Stimulated activated CD8-positive, alpha-beta memory T cell treated with anti-CD3 and anti-CD28 coated beads, Interleukin-4, amount 100 ng/mL, for 4 hours (primary cell): Measurements from ENCODE around the gene MYH3.
A peak's percentile ranks its signal among the peaks of the same experiment; 100 is the strongest.
"Not testable (repeated sequence)": the region's sequence is repeated elsewhere in the genome, so short reads cannot be mapped to it uniquely, and the experiment has no call there.

Source experiments
- DNase-seq, 2 donors: peaks; one replicate each; pipeline ENCODE4 v3.0.0-alpha.2; 2020; ENCODE audit warnings: low read depth in 2 of 2, low spot score in 1 of 2

MYH3 gene

DNA sequence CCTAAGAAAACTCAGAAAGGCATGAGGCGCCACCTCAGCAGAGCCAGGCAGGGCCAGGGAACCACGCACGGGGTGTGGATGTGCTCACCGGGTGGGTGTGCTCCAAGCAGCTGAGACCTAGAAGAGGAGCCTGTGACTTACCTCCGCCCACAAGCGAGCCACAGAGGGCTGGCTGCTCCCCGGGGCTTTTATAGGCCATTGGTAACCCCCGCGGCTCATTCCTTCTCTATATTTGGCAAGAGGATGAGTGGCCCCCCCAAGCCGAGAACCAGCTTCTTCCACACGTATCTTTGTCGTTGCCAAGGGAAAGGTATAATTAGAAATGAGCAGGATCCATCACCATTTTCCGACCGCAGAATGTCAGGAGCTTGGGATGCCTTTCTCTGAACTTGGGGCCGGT lies at the start of gene MYH3:
Gene MYH3 (minus strand): TSS at position 162 of the 400 bp plus-strand sequence. CDS start 2,245 bp downstream, outside the sequence.
- no peak for DNase-seq

DNA sequence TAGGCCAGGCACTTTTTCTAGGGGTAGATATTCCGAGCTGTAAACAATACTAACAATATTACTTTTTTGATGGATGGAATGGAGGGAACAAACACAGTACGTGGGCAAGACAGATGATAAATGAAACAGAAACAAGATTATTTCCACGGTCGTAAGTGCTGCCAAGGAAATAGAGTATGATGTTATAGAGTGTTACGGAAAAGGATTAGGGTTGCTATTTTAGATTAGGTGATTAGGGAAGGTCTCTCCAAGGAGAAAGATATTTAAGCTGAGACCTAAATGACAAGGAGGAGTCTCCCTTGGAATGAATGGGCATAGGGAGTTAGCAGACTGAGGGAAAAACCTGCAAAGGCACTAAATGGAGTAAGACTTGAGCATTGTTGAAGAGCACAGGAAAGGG lies 48.6 kb upstream of the MYH3 start:
- no peak for DNase-seq

DNA sequence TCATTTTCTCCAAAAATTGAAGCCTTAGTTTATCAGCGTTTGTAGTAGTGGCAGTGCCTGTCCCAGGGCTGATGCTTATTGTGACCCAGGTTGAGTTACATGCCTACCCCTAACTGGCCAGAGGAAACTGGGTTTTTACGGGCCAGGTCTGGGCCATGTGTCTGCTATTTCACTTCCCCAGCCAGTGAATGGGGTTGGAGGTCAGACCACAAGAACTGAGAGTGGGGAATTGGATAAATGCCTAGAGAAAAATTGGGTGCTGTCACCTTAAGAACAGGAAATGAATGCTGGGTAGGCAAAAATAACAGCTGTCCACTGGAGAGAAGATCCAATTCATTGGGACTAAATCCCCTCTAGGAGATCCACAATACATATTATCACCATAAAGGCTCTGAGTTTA lies 45.5 kb upstream of the MYH3 start:
- DNase-seq: no peak

DNA sequence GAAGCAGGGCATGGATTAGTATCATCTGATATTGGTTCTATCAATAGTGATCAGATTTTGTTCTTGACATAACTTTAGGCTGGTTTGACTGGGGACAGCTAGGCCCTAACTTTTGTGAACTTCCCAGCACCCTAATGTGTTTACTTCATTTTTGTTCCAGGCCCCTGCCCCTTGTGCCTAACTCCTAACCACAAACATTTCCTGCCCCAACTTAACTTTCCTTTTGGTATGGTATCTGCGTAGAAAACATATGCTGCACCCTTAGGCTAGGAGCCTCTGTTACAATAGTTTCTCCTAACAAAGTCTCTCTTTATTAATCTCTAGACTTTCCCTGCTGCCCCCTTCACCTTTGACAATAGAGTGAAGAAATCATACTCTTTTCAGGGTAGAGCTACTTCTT lies 42.7 kb upstream of the MYH3 start:
- no peak for DNase-seq

DNA sequence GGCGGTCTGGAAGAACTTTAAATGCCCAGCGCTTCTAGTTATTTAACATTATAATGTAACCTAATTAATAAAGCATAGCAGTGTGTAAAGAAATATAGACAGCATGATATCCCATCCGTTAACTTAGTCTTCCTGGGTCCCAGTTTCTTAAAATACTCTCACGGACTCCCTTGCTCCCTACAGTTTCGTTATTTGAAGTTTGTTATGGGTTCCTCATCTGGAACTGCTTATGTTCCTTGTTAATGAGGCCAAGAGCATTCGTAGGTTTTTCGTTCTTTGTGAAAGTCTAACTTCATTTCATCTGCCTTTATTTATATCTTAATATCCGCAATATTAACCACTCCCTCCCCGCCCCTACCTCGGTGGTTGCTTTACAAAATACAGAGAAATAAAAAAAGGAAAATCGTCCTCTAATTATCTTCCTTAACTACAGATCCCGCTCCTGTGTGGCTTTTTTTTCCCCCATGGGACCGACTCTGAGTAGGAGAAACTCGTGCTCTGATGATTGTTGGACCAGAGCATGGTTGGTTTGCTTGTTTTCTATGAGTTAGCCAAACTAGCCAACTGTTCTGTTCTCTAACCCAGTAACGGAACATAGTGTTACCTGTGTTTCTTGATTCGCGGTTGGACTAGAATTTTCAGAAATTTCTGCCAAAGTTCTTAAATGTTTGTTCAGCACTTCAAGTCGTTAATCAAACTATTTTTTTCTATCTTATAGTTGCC lies 41.1 kb upstream of the MYH3 start:
- no peak for DNase-seq

DNA sequence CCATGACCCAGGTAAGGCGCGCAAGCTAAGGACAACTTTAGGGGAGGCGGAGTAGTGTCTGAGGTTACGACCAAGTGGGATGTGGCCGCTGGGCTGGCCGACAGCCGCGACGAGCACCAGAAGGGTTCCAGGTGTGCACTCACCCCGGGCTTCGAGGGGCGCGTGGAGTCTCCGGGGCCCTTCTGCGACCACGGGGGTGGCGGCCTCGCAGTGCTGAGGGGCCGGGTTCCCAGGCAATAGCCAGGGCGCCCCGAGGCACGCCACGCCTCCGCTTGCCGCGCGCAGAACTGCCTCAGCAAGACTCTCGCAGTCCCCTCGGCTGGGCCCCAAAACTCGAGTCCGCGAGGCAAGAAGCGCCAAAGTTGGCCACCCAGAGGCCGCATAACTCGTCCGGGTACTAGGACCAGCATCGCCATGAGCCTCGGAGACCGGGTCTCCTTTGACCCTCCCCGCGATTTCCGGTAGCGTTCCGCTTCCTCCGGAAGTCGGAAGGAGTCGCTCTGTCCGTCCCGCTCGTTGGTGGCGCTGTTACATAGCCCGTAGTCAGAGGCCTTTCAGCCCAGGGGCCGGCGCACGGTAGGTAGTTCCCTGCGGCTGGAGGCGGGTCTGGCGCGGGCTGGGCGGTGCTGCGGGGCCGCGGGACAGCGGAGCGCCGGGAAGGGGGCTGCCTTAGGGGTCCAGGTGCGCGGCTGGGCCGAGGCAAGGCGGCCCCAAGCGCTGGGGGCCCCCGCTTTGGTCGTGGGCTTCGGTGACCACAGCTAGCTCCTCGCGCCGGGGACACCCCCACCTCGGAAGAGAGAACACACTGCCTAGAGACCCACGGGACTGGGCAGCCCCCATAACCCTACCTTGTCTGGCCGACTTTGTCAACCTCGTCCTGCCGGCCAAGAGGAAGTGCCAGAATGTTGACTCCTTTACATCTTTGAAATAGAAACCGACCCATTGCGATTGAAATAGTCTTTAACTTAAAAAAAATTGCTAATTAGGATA lies 40.3 kb upstream of the MYH3 start, which contains the start of the genes ADPRM and SCO1:
Gene ADPRM (plus strand): TSS at position 503 of the 990 bp plus-strand sequence. CDS start 7,333 bp downstream, outside the sequence.
Gene SCO1 (minus strand): TSS at position 442 of the 990 bp plus-strand sequence. CDS start 26 bp downstream, at position 416.
- DNase-seq: peak; percentile 73 to 82

DNA sequence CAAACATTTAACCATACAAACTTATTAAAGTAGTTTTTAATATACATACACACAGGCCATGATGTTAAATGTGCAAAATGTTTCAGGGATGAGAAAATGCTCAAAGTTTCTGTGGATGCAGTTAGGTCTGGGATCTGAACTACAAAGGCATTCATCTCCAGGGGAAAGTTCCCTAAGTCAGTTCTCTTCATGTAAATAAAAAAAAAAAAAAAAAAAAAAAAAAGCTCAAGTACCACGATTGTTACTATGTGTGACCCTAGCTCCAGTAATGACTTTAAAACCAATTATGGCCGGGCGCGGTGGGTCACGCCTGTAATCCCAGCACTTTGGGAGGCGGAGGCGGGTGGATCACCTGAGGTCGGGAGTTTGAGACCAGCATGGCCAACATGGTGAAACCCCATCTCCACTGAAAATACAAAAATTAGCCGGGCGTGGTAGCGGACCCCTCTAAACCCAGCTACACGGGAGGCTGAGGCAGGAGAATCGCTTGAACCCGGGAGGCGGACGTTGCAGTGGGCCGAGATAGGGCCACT lies 38.8 kb upstream of the MYH3 start:
- DNase-seq: not testable (repeated sequence)

DNA sequence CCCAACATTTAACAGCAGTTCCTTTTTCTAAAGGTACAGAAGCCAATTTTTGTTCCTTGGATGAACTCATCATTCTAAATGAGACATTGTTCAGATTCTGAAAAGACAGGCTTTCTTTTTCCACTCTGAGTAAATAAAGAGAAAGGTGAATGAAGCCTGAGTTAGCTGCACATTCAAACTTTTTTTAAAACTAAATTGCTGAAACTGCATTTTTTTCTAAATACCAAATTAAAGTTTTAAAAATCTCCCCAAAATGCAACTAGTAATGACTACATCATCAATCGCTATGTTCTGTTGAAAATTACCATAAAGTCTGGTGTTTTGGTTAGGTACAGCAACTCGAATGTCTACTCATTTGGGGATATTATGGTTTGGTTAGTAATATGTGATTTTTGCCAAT lies 30.4 kb upstream of the MYH3 start:
- DNase-seq: no peak

DNA sequence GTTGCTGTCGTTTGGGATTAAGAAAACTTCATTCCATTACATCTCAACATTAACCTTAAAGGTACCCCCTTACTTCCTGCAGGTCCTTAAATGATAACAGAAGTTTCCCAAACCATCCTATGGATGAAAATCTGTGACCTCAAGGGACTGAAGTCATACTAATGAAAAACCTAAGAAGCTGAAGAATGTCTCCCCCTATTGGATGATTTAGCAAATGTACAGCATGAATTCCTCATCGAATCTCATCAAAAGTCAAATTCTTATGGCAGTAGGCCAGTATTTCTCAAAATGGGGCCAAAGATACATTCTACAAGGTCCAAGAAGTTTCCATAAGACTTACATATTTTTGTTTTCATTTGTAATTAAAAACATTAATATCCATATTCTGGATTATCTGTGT lies 26.7 kb upstream of the MYH3 start:
- DNase-seq: no peak

DNA sequence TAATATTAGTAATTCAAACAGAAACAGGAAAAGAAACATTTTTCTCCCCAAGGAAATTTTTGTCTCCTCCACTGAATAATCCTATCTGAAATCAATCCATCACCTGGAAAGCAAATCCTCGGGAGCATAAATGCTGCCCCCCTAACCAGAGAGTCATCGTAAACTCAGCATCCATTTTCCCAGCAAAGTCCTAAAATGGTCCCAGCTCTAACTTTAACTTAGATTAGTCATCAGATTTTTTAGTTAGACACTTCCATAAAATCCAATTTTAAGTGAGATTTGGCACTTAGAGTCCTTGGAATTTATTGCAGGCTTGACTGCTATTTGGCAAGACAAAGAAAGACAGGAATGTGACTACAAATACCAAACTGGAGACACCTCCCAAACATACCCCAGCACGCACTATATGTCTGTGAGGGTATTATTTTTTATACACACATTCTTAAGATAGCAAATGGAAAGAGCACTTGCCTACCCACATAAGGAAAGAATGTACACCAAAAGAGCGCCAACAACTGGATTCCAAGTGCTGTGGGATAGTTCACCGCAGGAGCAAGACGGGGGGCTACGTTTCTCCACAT lies 24.8 kb upstream of the MYH3 start:
- DNase-seq: no peak

DNA sequence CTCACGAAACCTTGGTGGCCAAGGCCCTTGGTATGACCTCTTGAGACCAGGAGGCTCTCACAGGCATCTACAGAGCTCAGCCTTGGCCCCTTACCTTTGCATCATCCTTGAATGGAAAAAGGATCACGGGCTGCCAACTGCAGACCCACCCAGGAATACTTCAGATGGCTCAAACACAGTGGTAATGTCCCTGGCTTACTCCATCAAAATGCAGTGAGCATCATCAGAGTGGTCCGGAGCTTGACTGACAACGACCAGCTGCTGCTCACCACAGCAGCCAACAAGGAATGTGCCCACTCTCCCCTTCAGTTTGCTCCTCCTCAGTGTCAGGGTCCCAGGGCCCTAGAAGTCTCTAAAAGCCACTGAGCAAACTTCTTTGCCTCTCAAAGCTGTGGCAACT lies 17.6 kb upstream of the MYH3 start:
- no peak for DNase-seq

DNA sequence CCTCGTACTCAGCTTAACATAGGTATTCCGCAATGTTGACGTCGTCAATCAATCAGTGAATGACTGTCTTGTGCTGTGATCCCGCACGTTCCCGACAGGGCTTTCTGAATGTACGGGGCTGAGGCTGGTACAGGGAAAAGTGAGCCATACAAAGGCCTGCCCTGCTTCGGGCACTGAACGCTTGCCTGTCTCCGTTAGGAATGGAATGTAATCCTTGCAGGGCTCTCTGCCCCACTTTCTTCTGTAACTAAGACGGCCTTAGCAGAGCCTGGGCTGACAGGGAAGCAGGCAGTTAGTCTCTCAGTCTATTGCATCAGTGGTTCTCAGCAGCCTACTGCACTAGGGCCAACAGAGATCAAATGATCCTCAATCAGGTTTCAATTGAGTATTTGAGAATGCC lies 16.2 kb upstream of the MYH3 start:
- DNase-seq: no peak

DNA sequence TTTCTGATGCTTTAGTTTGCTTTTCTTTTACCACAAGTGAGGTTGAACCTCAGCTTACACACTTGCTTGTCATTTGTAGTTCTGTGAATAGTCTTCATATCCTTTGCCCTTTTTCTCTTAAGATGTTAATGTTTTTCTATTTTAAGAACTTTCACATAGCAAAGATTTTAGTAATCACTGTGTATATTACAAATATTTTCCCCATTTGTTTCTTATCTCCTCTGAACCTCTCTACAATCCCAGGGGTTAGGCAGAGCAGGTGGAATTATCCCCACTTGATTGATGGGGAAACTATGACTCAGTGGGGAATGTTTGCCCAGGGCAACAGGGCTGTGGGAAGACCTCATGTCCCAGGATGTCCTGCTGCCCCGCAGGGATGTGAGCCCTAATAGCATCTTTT lies 11.7 kb upstream of the MYH3 start:
- DNase-seq: no peak

DNA sequence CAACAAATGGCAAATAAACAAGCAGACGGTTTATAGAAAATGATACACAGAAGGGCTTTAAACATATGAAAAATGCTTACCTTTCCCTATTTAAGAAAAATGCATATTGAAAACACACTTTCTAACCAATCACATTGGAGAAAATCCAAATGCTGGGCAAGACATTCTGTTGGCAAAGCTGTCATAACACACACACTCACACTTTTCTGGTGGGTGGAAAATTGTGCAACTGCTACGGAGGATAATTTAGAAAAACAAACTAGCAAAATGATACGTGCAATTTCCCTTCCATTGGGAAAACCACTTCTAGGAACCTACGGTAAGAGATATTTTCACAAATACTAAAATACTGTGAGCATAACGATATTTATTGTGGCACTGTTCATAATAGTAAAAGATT lies 9.8 kb upstream of the MYH3 start:
- DNase-seq: no peak

DNA sequence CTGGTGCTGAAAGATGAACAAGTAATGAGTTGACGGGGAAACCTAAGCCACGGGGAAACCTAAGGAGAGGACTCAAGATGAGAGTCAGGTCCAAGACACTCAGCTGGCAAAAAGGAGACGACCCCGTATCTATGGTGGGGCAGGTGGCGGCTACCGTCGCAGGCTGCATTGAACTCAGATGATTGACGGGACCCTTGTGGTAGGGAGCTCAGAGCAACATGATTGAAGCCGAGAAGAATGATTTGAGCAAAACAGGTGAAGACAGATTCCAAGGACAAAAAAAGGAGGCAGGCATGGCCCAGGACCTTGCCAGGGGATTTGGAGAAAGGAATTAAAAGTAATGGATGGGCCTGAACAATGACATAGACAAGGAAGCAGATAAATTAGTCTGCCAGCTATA lies 7.5 kb upstream of the MYH3 start:
- no peak for DNase-seq

DNA sequence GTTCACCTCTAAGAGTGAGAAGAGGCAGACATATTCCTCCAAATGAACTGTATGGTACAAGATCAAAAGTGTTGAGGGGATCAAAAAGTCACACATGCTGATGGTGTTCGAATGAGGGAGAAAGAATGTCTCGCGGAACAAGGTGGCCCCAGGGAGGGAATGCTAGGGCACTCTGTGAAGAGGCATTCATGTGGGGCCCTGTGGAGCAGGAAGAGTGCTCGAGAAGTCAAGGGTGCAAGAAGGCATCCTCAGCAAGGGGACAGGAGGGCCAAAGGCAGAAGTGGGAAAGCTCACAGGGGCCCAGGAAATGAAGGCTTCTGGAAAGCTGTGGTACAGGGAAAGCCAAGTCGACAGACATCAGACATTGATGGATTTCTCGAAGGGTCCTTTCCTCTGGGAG lies 6.1 kb upstream of the MYH3 start:
- no peak for DNase-seq

DNA sequence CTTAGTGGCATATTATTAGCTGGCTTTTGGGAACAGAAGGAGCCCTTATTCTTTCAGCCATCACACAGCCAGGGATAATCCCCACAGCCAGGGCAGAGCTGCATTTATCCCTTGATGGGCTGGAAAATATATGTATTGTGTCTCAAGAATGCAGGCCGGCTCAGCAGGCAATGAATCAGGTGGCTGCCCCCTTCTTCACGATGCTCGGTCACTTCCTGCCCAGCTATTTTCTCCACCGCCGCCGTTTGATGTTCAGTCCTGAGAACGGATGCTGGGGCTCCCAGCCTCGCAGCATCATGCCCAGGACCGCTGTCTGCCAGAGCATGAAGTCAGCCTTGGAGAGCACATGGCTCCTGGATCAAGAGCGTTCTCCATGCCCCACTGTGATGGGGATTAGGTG lies 4.3 kb upstream of the MYH3 start:
- no peak for DNase-seq

DNA sequence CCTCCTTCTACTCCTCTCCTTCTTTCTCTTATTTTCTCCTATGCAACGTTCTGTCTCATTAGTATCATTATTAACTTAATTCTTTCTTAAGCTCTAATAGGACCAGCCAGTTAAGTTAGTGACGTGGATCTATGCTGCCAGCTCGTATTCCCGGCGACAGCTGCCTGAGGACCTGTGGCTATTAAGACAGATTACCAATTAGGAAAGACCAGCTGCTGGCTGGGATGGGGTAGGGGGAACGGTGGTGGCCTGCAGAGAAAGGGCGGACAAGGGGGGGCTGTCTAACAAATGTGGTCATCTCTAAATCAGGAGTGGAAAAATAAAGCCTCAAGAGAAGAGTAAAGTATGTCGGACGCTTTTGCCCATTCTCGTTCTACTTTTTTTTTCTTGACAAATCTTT lies 770 bp upstream of the MYH3 start:
- DNase-seq: no peak

DNA sequence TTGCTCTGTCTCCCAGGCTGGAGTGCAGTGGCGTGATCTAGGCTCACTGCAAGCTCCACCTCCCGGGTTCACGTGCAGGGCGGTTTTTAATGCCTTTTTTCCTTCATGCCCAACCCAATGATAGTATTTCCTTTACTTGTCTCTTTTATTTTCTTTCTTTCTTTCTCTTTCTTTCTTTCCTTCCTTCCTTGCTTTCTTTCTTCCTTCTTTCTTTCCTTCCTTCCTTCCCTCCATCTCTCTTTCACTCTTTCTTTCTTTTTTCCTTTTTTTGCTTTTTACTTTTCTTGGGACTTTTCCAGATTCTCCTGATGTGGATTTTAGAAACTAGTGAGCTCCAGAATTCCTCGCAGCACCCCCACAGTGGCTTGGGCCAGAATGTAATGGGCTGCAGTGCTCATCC lies 3.1 kb downstream of the MYH3 start:
- DNase-seq: no peak

DNA sequence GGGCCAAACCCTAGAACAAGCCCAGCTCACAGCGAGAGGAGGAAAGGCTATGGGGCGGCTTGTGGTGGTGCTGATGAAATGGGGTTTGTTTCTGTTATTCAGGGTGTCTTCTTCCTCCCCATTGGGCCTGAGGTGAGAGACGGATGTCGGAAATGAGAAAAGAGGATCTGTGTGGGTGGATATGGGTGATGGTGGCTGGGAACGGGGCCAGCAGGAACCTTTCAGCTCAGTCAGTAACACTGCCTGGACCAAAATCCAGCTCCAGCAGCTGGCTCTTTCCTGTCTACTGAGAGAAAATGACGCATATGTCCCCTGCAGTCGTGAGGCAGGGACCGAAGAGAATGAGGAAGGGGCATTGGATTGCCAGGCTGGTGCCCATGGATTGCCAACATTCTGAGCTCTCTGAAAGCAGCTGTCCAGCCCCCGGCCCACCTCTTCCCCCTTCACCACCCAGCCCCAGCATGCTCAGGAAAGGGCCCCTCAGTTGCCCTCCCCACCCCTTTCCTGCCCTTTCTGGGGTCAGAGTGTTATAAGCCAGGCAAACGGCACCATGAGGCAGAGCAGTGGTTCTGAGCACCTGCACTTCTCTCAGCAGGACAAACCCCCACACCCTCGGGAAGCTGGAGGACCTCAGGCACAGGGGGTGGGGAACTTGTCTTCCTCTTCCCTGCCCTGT lies 4.0 kb downstream of the MYH3 start:
- DNase-seq: no peak

DNA sequence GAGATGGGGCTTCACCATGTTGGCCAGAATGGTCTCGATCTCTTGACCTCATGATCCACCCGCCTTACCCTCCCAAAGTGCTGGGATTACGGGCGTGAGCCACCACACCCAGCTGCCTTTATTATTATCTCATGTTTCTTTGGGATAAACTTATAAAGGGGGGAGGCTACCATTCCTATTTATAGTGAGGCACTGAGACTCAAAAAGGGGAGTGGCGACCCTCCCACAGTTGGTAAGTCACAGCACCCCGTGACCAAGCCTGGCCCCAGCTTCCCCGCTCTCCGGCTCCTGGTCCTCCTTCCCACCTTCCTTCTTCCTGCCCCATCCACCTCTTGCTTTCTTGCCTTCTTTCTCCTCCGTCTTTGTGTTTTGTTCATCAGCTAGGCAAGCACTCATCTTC lies 5.2 kb downstream of the MYH3 start:
- no peak for DNase-seq
